ENCODE data around the gene SWAP70. TPM values are rescaled to one million over a fixed set of nuclear protein-coding genes. Genes with fewer than 3 reads are reported as not detected.

Gene SWAP70
- total and polyA plus RNA-seq, 2 of the 8 experiments (the other 6 are each of a cell fraction or from before 2014, with no cell fraction given), result 14.8 to 37.5 TPM

- H2AK5ac ChIP-seq (ENCODE audit: low read depth, low read length), result no peak overlapping the region
- no peak overlapping the region for H4K5ac ChIP-seq (ENCODE audit: insufficient read length, low read depth, low read length)
- H2BK5ac ChIP-seq (ENCODE audit: low read depth, low read length), result no peak overlapping the region
- ChIA-PET CTCF (ENCODE audit: partially characterized antibody) (interaction anchor here (0.9 to 1.2 kb wide), 2 partner anchors 11 to 12 kb away, joined by 3 to 4 read pairs; no protein-coding TSS in a partner anchor), POLR2A (ENCODE audit: partially characterized antibody) (interaction anchor here (1.9 kb wide), 1 partner anchor 12 kb away, joined by 7 read pairs; the partner anchor contains the start of gene SWAP70)
- H3K4me3 ChIP-seq (ENCODE audit: extremely low read depth in 1 of 4, insufficient read depth in 2 of 4, low read depth in 3 of 4, low read length in 4 of 4), result no peak overlapping the region
- no peak overlapping the region for H3K14ac ChIP-seq (ENCODE audit: insufficient read length)
- H2BK15ac ChIP-seq (ENCODE audit: low read length), result no peak overlapping the region
- no peak overlapping the region for H4K8ac ChIP-seq (ENCODE audit: extremely low read depth, insufficient read depth, low read length)
- no peaks in the 10 kb centered on the region for H3K79me1 ChIP-seq (ENCODE audit: low read depth, low read length)
- H4K91ac ChIP-seq (replicated peaks; ENCODE audit: insufficient read length, low read length), result no peak overlapping the region
- H3K23ac ChIP-seq (ENCODE audit: insufficient read length), result no peak overlapping the region
- no peaks in the 10 kb centered on the region for H3K9me3 ChIP-seq (ENCODE audit: insufficient read depth in 2 of 2, low read depth in 1 of 2, low read length in 1 of 2)
- H3K9ac ChIP-seq (replicated peaks in 1 of 4; ENCODE audit: extremely low read depth in 1 of 4, low read depth in 3 of 4, low read length in 3 of 4), result no peak overlapping the region
- no peak overlapping the region for H3K4me2 ChIP-seq (ENCODE audit: insufficient read depth in 1 of 2, low read depth in 2 of 2, low read length in 2 of 2)
- no peak overlapping the region for H2BK20ac ChIP-seq (ENCODE audit: low read length)
- FAIRE-seq (no peak), DNase-seq (ENCODE audit: low read depth in 1 of 2, low spot score in 2 of 2) (no peak)
- peak overlapping the region; percentile 10; the same call in 1 of the 2 replicates for H3K18ac ChIP-seq (ENCODE audit: extremely low read depth, low read length)
- no peaks in the 10 kb centered on the region for H3K27me3 ChIP-seq (replicated peaks in 1 of 4; ENCODE audit: control insufficient read depth in 3 of 4, extremely low read depth in 1 of 4, insufficient read depth in 3 of 4, low read length in 3 of 4)
- no peak overlapping the region for H3K27ac ChIP-seq (ENCODE audit: low read depth, low read length)
- H3K36me3 ChIP-seq (ENCODE audit: control insufficient read depth in 2 of 4, insufficient read depth in 4 of 4, low read length in 3 of 4), result no peaks in the 10 kb centered on the region
- no peaks in the 10 kb centered on the region for H3K23me2 ChIP-seq (ENCODE audit: low read depth, low read length)
- H3K79me2 ChIP-seq (ENCODE audit: control insufficient read depth in 1 of 2, insufficient read depth in 2 of 2, low read length in 2 of 2), result no peaks in the 10 kb centered on the region
- no peak overlapping the region for H2BK12ac ChIP-seq (ENCODE audit: low read depth, low read length)
- no peaks in the 10 kb centered on the region for H4K20me1 ChIP-seq (replicated peaks in 1 of 2; ENCODE audit: control insufficient read depth in 1 of 2, insufficient read depth in 2 of 2, low read length in 2 of 2)
- no peak overlapping the region for H2BK120ac ChIP-seq (replicated peaks; ENCODE audit: low read depth, low read length)
- no peak overlapping the region for H3K56ac ChIP-seq (replicated peaks; ENCODE audit: insufficient read length, low read depth, low read length)
- H3K4me1 ChIP-seq (replicated peaks in 1 of 4; ENCODE audit: control insufficient read depth in 3 of 4, insufficient read depth in 4 of 4, low read length in 3 of 4), result peaks cover 0 to 2% (median 0%) of the 10 kb centered on the region in 4 experiments; a peak in 1 of 7 replicates
- no peak overlapping the region for H2AFZ ChIP-seq (ENCODE audit: low read length)
- H3K4ac ChIP-seq (replicated peaks; ENCODE audit: insufficient read length, low read depth, low read length), result no peak overlapping the region
- TF ChIP-seq RXRA (IDR thresholded peaks at IDR 0.05; ENCODE audit: insufficient read depth, low read depth, low read length) (no peak), TCF12 (IDR thresholded peaks at IDR 0.05; ENCODE audit: low read depth, low read length) (no peak), SRF (IDR thresholded peaks at IDR 0.05; ENCODE audit: low read depth, low read length) (no peak), FOSL1 (IDR thresholded peaks at IDR 0.05; ENCODE audit: insufficient read depth, low read depth, low read length) (no peak), ASH2L (IDR thresholded peaks at IDR 0.05; ENCODE audit: low read length) (no peak), SIRT6 (IDR thresholded peaks at IDR 0.05; ENCODE audit: low read length) (no peak), CHD1 (IDR thresholded peaks at IDR 0.05; ENCODE audit: low read depth, low read length) (no peak), USF2 (IDR thresholded peaks at IDR 0.05; ENCODE audit: low read length) (no peak), BCL11A (IDR thresholded peaks at IDR 0.05; ENCODE audit: low read depth in 2 of 2, low read length in 2 of 2) (no peak), RNF2 (IDR thresholded peaks at IDR 0.05; ENCODE audit: borderline replicate concordance, low read depth, low read length, missing control alignments, poor library complexity, severe bottlenecking) (no peak)
Measured at GRCh38 chr11:9651899-9652748, 11.8 kb upstream of the SWAP70 start.
